Measurements from ENCODE around the gene HNRNPH2. TPM values are rescaled to one million over a fixed set of nuclear protein-coding genes. Genes with fewer than 3 reads are reported as not detected.

HNRNPH2 gene
- total RNA-seq, 1 experiment from 2014 or later, result 48.8 TPM

DNA sequence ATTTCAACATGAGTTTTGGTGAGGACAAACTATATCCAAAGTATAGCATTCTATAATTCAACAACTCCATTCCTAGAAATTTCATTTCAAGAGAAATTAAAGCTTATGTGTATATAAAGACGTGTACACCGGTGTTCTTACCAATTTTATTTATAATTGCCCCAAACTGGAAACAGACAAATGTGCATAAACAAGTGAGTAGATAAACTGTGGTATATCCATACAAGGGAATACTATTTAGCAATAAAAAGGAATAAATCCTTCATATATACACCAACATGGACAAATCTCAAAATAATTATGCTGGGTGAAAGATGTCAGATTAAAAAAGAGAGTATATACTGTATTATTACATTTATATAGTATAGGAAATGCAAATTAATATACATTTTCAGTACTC is 19.9 kb downstream of the HNRNPH2 start:
- Histone ChIP-seq H3K36me3 (ENCODE audit: insufficient read depth, low read length, poor library complexity, severe bottlenecking) (peaks cover 4% of the 10 kb centered on the region), H3K27ac (ENCODE audit: low read depth, low read length, poor library complexity, severe bottlenecking) (no peak overlapping the region), H3K4me3 (ENCODE audit: low read depth, low read length, poor library complexity, severe bottlenecking) (no peak overlapping the region), H3K9me3 (ENCODE audit: low read depth, low read length, poor library complexity, severe bottlenecking) (no peaks in the 10 kb centered on the region), H3K4me1 (ENCODE audit: insufficient read depth, low read length, poor library complexity, severe bottlenecking) (no peaks in the 10 kb centered on the region), H3K27me3 (replicated peaks; ENCODE audit: insufficient read depth, low read depth, low read length, poor library complexity) (no peaks in the 10 kb centered on the region)
- ChIA-PET POLR2A (ENCODE audit: low non-redundant PET) (no interaction called here), CTCF (no interaction called here)
- intact Hi-C loops (cut with micrococcal nuclease; ENCODE audit: unreplicated experiment), result no loop called here
- TF ChIP-seq, protein P1, sequence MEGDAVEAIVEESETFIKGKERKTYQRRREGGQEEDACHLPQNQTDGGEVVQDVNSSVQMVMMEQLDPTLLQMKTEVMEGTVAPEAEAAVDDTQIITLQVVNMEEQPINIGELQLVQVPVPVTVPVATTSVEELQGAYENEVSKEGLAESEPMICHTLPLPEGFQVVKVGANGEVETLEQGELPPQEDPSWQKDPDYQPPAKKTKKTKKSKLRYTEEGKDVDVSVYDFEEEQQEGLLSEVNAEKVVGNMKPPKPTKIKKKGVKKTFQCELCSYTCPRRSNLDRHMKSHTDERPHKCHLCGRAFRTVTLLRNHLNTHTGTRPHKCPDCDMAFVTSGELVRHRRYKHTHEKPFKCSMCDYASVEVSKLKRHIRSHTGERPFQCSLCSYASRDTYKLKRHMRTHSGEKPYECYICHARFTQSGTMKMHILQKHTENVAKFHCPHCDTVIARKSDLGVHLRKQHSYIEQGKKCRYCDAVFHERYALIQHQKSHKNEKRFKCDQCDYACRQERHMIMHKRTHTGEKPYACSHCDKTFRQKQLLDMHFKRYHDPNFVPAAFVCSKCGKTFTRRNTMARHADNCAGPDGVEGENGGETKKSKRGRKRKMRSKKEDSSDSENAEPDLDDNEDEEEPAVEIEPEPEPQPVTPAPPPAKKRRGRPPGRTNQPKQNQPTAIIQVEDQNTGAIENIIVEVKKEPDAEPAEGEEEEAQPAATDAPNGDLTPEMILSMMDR (conservative IDR thresholded peaks at IDR 0.05; ENCODE audit: low read depth, low read length), result no peak
- TF ChIP-seq EZH2 (IDR thresholded peaks at IDR 0.05; ENCODE audit: borderline replicate concordance, low read depth, low read length, poor library complexity, severe bottlenecking), result no peak
- DNase-seq (ENCODE audit: low spot score), result no peak
- no TSS peak for BruUV-seq (replicated peaks)

DNA sequence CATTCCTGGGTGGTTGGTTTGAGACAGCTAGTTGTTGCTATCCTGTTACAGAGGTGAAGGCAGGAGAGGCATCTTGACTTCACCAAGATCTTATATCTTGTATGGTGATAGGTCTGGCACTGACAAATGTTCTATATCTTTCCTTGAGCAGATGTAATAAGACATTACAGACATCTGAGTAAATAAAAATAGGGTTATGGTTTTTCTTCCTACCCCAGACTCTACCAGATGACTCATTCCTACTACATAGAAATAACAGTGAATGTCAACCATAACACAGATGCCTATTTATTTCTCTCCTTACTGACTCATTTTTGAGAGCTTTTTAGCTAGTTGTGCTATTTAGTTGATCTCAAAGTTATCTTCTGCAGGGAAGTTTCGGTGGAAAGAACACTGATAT is 21.9 kb downstream of the HNRNPH2 start:
- H3K4me1 ChIP-seq (ENCODE audit: insufficient read depth, low read length, poor library complexity, severe bottlenecking), result no peaks in the 10 kb centered on the region
- CTCF ChIA-PET, result no interaction called here
- TF ChIP-seq, protein P1 (conservative IDR thresholded peaks at IDR 0.05; ENCODE audit: low read depth, low read length), result no peak
- no peak for TF ChIP-seq EZH2 (IDR thresholded peaks at IDR 0.05; ENCODE audit: borderline replicate concordance, low read depth, low read length, poor library complexity, severe bottlenecking)
- no peak overlapping the region for H3K27ac ChIP-seq (ENCODE audit: low read depth, low read length, poor library complexity, severe bottlenecking)
- no peaks in the 10 kb centered on the region for H3K27me3 ChIP-seq (replicated peaks; ENCODE audit: insufficient read depth, low read depth, low read length, poor library complexity)
- intact Hi-C loops (cut with micrococcal nuclease; ENCODE audit: unreplicated experiment), result no loop called here
- no peak for DNase-seq (ENCODE audit: low spot score)
- BruUV-seq (replicated peaks), result no TSS peak
- H3K36me3 ChIP-seq (ENCODE audit: insufficient read depth, low read length, poor library complexity, severe bottlenecking), result peaks cover 4% of the 10 kb centered on the region
- peaks cover 3% of the 10 kb centered on the region for H3K9me3 ChIP-seq (ENCODE audit: low read depth, low read length, poor library complexity, severe bottlenecking)
- H3K4me3 ChIP-seq (ENCODE audit: low read depth, low read length, poor library complexity, severe bottlenecking), result no peak overlapping the region
- POLR2A ChIA-PET (ENCODE audit: low non-redundant PET), result no interaction called here

DNA sequence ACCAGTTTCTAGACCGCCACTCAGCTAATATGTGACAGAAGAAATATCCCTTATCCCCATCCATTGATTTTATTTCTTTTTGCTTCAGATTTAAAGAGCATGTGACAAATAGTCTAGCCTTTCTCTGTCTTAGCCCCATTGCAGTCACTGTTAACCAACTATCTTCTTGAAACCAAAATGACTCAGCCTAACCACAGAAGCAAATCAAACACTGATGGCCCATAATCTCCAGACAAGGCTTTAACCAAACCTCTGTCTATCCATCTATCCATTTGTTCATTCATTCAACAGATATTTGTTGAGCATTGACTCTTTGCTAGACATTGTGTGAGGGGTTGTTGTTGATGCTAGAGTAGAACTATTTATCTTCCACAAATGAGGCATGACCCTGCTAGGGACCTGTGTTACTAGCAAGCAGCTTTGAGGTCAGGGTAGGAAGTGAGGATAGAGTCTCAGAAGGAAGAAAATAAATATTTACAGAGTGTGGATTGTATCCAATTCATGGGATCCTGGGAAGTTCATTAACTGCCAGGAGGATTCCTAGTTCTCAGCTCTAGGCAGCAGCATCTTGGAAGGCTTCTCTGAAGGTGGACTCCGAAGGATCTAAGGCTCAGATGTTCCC is 22.5 kb downstream of the HNRNPH2 start:
- intact Hi-C loops (cut with micrococcal nuclease; ENCODE audit: unreplicated experiment), result no loop called here
- Histone ChIP-seq H3K27ac (ENCODE audit: low read depth, low read length, poor library complexity, severe bottlenecking) (no peak overlapping the region), H3K4me1 (ENCODE audit: insufficient read depth, low read length, poor library complexity, severe bottlenecking) (no peaks in the 10 kb centered on the region), H3K36me3 (ENCODE audit: insufficient read depth, low read length, poor library complexity, severe bottlenecking) (peaks cover 4% of the 10 kb centered on the region), H3K9me3 (ENCODE audit: low read depth, low read length, poor library complexity, severe bottlenecking) (peaks cover 3% of the 10 kb centered on the region), H3K27me3 (replicated peaks; ENCODE audit: insufficient read depth, low read depth, low read length, poor library complexity) (no peaks in the 10 kb centered on the region), H3K4me3 (ENCODE audit: low read depth, low read length, poor library complexity, severe bottlenecking) (no peak overlapping the region)
- no peak for TF ChIP-seq EZH2 (IDR thresholded peaks at IDR 0.05; ENCODE audit: borderline replicate concordance, low read depth, low read length, poor library complexity, severe bottlenecking)
- TF ChIP-seq, protein P1 (conservative IDR thresholded peaks at IDR 0.05; ENCODE audit: low read depth, low read length), result no peak
- no peak for DNase-seq (ENCODE audit: low spot score)
- POLR2A ChIA-PET (ENCODE audit: low non-redundant PET), result no interaction called here
- CTCF ChIA-PET, result no interaction called here
- no TSS peak for BruUV-seq (replicated peaks)

Data from A673 (cell line).